ENCODE results near the gene TTLL11.

The TTLL11 gene

DNA sequence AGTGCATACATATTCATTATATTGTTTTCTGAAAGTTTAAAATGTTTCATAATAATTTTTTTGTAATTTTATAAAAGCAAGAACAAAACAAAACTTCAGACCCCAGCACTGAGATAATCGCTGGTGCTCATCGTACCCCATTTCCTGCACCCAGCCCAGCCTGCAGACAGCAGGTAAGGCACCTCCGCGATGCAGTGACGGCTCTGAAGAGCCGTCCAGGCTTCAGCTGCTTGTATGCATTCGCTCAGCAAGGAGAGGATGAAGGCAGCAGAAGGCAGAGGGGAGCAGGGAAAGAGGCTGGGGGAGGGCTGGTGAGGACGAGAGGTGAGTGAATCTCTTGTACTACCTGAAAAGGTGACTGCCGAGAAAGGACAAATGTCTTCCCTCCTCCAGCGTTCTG lies 153.5 kb downstream of the TTLL11 start:
- DNase-seq (ENCODE audit: low read depth in 2 of 2): no peak

DNA sequence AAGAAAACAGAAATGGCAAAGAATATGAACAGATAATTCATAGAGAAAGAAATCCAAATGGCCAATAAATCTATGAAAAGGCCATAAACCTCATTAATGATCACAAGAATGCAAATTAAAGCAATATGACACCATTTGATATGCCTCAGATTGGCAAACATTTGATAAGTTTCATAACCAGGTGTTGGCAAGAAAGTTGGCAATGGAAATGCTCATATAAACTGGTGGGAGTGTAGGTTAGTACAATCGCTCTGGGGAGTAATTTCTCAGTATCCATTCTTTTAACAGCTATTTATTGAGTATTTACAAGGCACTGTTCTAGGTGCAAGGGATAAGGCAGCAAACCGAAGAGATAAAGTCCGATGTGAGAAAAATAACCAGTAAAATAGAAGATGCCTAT lies 154.5 kb downstream of the TTLL11 start:
- no peak for DNase-seq (ENCODE audit: low read depth in 2 of 2)

DNA sequence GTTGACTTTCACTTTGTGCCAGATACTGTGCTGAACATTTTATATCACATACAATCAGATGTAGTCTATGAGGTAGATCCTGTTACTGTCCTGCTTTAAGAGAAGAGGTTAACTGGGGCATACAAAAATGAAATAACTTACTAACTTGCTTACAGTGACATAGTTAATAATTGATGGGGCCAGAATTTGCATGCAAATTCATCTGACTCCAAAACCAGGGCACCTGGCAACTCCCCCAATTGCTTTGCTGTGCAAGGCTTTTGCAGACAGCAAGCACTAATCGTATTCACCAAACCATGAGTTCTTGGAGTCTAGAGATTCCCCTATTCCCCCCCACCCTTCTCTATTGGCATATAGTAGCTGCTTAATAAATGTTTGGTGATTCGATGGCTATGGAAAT lies 155.9 kb downstream of the TTLL11 start:
- DNase-seq (ENCODE audit: low read depth in 2 of 2): no peak

DNA sequence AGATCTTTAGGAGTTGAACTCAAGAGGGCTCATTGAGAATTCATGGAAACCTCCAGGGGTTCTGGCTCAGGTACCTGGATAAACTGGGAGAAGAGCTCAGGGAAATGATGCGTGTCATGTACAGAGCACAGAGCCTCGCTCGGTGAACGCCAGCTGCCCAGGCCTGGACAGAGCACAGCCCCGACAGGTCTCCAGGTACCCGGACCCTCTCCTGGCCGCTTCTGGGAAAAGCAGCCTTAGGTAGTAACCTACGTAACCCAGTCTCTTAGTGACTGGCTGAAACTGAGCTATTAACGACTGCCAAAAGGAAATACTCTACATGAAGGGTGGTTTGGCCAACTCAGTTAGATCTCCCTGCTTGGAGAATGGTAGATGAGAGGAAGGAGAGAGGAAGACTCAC lies 157.4 kb downstream of the TTLL11 start:
- DNase-seq (ENCODE audit: low read depth in 2 of 2): no peak

DNA sequence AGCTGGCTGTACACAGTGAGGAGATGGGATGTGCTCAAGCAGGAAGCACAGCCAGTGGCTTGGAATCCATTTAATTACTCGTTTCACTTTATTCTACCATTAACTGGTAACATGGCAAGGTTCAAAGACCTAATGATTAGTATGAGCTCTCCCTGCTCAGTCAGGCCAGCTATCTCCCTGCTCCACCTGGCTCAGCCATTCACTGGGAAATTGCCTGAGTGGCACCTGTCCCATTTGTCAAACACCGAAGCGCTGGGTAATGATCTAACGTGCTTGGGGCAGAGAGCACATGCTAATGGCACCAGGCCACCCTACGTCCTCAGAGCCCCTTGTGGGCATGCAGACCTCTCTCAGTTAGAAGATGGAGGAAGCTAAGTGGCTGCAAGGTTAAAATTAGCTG lies 162.2 kb downstream of the TTLL11 start:
- no peak for DNase-seq (ENCODE audit: low read depth in 2 of 2)

DNA sequence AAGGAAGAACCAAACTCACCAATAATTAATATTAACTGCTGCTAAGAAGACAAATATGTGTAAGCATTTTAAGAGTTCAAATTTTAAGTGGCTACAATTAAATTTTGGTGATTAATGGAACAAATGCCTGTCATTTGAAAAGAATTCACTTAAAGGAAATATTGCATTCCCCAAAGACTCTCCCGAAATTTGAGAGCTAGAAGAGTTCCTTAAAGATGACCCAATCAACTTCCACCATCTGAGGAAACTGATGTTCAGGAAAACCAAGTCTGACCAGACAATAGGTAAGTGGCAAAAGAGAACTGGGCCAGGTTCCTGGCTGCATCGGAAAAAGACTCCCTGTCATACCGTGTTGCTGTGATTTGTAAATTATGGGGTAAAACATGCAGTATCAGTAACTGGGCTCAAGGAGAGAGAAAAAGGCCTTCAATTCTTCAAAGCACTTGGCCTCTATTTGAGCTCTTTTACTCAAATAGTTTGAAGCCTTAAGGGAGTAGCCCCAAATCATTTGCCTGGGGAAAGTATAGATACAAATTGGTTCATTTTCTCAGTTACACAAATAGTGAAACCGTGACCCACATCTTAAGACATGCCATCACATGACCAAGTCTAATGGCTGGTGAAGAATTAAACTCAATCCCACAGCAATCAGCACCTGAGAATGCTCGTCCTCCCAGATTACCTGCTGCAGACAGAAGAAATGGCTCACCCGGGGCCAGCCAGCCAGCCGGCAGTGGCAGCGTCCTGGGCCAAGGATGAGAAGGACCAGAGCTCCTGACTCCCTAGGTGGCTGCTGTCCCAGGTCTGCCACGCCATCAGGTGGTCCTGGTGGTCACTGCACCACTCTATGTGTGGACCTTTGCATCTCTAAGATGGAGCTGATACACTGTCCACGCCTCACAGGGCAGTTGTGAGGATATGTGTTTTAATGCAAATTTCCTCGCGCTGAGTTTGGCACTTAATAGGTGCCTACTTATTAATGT lies 162.9 kb downstream of the TTLL11 start:
- DNase-seq (ENCODE audit: low read depth in 2 of 2): no peak

DNA sequence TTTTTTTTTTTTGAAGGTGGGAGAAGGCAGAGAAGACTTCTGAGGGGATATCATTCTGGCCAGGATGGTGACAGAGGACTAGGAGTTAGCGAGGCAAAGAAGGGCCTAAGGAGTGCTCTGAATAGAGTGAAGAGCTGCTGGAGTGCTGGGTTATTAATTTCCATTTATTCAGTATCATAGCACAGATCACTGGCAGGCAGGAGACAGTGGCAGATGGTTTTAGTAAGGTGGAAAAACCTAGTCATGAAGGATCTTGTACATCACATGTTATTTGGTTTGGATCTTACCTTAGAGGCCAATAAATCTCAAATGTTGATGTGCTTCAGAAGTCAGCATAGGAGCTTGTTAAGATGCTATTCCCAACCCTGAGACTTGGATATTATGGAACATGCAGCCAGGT lies 165.5 kb downstream of the TTLL11 start:
- no peak for DNase-seq (ENCODE audit: low read depth in 2 of 2)

DNA sequence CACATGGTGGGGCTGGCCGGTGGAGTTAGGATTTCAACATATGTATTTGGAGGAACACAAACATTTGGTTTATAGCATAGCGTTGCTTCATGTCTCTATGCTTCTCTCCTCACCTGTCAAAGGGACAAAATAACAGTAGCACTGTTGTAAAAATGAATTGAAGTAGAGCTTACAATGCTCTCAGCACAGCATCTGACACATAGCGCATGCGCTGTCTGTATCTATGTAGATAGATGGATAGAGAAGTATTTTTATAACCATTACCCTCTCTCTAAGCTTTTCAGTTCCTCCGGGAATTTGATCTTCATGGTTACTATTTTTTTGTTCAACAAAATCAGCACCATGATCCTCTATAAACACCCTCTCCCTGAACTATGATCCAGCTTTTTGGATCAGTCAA lies 166.0 kb downstream of the TTLL11 start:
- no peak for DNase-seq (ENCODE audit: low read depth in 2 of 2)

DNA sequence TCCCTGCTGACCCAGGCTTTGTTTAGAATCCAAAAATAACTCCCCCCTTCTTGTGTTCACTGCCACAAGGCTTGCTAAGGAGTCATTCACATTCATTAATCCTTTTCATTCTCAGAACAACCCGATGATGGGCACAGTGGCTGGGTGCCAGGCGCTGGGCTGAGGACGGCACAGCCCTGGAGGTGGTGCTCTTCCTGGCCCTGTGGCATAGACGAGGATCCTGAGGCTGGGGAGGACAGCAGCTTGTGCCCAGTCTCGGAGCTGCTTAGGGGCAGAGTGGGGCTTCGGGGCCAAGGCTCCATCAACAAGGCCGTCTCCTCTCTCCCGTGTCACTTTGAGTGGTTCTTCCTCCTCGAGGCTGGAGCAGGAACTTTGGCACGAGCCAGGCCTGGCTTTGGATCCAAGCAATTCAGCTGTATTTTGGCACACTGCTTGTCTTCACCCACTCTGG lies 166.7 kb downstream of the TTLL11 start:
- no peak for DNase-seq (ENCODE audit: low read depth in 2 of 2)

DNA sequence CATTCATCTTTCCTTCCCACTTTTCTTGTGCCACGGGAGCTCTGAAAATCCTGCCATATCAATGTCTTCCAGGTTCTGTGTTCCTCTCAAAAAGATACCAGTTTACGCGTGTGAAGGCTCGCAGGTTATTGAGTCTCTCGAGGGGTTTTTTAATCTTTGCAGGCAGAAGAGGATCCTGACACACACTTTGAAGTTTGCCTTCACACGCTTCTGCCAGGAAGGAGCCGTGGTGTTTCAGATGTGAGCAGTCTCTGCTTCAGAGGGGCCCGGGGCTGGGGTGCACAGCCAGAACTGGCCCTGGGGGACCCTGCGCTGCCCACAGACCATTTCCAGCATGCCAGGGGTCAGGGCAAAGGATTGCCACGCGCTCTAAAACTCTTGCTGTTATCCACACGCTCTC lies 167.2 kb downstream of the TTLL11 start:
- no peak for DNase-seq (ENCODE audit: low read depth in 2 of 2)

DNA sequence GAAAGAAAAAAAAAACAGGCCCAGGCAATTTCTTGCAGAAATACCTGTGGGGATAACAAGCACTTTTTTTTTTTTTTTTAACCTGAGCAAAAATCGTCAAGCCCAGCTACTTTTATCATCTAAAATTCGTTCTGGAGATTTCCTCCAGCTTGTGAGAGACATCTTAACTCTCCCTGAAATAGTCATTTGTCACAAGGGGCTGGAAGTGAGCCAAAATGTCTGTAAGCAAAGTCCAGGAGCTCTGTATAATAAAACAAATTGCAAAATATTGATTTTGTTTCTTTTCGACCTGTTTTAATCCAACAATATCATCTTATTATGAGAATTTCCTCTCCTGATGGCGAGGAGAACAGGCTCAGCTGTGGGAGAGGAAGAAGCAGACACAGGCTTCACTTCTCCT lies 168.4 kb downstream of the TTLL11 start:
- no peak for DNase-seq (ENCODE audit: low read depth in 2 of 2)

DNA sequence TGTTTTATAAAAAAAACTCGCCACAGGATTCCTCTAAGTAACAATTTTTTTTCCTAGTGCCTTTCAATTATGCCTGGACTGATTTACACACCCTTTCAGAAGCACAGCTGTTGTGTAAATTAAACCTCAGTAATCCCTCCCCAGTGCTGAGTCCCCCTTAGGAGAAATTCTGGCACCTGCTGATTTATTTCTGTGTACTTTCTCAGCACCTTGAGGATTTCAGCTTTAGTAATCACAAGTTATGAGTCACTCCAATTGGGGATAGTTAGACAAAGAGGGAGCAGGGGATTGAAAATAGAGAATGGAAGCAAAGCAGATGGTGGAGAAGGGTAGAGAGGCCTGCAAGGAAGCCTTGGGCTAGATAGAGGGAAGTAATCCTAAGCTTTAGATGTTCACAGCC lies 171.7 kb downstream of the TTLL11 start:
- no peak for DNase-seq (ENCODE audit: low read depth in 2 of 2)

DNA sequence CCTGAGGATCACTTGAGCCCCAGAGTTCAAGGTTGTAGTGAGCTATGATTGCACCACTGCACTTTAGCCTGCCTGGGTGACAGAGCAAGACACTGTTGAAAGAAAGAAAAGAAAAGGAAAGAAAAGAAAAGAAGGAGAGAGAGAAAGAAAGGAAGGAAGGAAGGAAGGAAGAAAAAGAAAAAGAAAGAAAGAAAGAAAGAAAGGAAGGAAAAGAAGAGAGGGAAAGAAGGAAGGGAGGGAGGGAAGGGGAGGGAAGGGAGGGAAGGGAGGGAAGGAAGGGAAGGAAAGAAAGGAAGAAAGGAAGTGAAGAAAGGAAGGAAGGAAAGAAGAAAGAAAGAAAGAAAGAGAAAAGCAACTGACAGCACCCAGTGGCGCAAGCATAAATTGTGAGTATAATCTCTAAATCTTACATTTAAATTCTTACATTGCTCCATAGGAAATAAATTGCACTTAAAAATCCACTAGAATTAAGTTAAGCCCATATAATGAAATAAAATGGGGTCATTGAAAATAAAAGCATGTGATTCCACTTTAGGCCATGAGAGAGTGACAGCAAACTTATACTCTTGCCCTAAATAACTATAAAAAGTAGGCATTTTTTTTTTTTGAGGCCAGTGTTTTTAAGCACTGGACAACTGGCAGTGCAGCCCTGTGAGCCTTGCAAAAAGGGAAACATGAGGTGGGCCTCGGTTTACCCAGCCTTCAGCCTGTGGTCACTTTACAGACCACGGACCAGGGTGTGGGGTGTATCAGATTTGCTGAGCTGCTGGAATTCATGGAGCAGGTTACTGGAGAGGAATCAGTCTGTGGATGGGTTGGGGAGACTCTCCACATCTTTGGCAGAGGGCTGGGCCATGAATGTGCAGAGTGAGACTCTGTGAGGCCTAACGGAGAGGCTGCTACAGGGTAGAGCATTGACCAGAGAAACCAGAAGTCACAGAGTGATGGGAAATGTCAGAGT lies 175.5 kb downstream of the TTLL11 start:
- DNase-seq (ENCODE audit: low read depth in 2 of 2): no peak

DNA sequence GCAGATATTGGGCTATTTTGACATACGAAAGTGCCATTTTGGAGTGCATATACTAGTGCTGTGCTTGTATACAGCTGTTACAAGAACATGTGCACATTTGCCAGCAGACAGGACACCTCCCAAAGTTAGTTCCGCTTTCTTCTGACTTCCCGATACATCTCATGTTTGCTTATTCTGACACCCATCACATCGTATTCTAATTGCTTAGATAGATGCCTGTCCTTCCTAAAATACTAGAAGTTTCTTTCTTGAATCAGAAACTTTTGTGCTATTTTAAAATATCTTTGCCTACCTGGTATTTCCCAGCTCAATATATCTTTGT lies 177.8 kb downstream of the TTLL11 start:
- DNase-seq (ENCODE audit: low read depth in 2 of 2): no peak

DNA sequence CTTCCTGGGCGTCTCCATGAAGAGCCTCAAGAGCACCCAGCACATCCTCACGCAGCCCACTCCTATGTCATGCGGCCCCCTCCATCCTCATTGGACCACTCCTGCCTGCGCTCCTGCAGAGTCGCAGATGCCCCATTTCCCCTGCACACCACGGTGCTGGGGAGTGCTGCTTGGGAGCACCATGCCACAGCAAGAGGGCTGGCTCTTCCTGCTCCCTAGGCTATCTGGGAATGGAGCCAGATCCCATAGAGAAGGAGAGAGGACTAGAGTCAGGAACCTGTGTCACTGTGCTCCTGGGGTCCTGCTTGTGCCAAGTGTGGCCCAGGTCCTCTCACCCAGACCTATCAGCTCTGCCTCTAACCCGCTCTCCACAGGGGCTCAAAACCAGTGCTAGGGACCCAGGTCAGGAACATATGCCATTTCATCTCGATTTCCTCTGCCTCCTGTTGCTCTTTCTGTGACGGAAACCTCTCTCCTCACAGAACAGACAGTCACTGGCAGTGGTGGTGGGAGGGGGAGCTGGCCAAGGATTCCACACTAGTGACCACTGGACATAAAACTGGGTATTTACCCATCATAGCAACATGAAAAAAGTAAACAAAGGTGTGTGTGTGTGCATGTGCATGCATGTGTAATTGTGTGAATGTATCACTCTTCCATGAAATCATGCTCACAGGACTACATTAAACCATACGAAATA lies 178.4 kb downstream of the TTLL11 start:
- DNase-seq (ENCODE audit: low read depth in 2 of 2): no peak

DNA sequence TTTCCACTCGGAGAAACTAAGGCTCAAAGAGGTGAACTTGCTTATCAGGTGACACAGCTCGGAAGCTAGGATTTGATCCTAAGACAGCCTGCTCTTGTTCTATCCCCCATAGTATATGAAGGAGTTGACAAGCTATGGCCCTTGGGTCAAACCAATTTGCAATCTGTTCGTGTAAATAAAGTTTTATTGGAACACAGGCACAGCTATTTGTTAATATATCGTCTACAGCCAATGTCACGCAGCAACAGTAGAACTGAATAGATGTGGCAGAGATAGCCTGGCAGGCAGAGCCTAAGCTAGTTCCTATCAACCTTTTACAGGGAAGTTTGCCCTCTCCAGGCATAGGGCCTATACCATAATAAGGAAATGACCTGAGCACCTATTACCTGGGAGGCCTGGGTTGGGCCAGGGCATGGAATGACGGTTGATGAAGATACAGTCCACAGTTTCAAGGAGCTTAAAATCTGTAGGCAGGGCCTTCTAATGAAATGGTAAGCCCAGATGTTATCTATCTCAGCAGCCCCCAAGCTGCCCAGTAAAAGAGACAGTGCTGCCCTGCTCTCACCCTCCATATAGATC lies 179.0 kb downstream of the TTLL11 start:
- DNase-seq (ENCODE audit: low read depth in 2 of 2): no peak

DNA sequence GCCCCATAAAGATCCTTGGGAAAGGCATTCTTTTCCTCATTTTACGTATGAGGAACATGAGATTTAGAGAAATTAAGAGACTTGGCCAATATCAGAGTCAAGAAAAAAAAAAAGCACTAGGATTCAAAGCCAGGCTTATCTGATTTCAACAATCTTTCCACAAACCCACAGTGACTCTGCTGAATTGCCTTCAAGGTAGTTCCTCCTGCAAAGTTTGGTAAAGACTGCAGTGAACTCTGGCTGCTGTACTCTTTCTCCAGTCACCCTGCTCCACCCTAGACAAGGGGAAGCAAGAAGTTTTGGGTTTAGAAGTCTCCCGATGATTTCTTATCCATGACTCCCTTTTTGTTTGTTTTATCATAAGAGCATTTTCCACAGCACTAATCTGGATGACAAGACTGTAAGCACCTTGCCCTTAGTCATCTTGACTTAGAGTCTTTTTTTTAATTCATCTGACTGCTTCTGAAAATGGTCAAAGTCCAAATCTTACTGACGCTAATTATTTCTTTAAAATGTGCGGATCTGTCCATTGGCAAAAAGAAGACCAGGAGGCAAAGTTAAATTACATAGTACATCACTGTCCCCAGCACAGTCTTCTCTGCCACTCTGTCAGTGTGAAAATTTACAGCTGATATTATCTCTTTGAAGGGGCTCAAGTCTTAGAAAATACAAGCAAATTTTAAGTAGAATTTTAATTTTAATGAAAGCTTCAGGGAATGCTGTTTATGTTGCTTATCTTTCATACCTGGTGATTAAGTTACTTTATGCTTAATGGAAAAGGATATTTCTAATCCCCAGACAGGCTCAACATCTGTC lies 180.1 kb downstream of the TTLL11 start:
- no peak for DNase-seq (ENCODE audit: low read depth in 2 of 2)

DNA sequence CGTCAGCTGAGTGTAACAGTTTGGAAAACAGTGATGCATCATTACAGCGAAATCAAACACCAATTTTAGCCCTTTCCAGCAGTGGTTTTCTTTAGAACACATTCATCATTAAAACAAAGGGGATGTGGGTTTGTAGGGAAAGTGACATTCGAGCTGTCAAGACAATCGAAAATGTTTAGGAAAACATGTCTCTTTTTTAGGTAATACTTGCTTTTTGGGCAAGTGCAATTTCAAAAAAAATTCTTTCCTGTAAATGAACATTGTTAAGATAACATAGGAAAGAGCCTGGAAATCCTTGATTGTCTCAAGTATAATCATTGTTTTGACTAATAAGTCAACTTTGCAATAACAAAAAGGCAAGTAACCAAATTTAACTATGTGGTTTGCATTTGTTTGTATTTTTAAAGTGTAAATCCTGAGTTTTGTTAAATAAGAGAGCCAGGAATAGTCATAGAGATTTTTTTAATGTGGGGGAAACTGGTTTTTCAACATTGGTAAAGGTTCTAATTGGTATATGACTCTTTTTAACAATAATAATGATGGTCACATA lies 182.5 kb downstream of the TTLL11 start:
- DNase-seq (ENCODE audit: low read depth in 2 of 2): no peak

DNA sequence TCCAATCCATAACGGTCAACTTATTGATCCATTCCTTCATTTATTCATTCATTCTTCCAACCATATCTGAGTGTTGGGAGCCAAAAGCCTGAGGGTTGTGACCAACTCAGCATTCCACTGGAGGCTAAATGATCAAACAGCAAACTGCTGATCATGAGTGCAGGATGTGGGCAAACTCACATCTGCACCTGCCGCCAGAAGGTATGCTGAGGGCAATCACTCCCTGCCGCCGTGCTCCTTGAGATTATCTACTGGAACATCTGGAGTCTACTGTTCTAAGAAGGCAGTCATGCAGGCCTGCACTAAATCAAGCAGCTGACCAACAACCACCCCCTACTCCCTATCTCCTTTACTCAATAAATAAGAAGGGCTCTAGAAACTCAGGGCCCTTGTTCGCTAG lies 184.0 kb downstream of the TTLL11 start:
- DNase-seq (ENCODE audit: low read depth in 2 of 2): no peak

DNA sequence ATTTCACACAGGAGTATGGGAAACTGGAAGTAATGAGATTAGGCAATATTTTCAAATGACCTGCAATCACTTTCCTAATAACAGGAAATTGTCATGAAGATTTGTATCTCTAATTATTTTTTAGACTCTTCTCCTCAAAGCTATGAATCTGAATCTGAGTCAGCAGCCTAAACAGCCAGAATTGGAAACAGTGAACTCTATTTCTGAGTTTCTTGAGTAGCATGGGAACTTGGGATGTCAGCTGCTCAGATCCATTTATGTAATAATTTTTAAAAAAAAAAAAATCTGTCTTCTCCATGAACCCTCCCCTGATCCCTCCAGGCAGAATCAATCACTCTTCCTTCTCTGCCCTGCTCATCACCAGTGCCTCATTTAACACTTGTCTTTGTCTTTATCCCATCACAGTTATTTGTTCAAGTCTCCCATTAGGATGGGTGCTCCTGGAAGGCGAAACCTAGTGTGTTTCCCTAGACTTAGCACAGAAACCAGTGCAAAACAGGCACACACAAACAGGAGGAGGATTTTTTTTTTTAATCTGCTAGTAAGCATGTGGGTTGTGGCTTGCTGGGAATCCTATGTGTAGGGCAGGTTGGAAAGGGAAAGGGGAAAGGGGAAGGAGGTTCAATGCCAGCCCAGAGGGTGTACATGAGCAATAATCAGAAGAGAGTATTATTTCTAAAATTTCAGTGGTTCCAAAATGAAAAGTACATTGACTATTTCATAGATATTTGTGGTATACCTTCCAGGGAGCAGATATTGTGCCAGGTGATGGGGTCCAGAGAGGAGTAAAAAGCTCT lies 186.8 kb downstream of the TTLL11 start:
- DNase-seq (ENCODE audit: low read depth in 2 of 2): no peak

All from stimulated activated CD8-positive, alpha-beta memory T cell treated with anti-CD3 and anti-CD28 coated beads, Interleukin-2, amount 100 ng/mL, for 1 hour (primary cell).